Ectodermal cell (in vitro differentiated cells): ENCODE data around the gene SOX15.

Experiments used
- H3K27ac ChIP-seq: 2 replicates; pipeline ENCODE4 v1.7.0; 2013; ENCODE audit warnings: mild to moderate bottlenecking, low read depth, low read length; ENCODE audit not compliant: insufficient read depth, poor library complexity, severe bottlenecking
- H3K27me3 ChIP-seq: 2 replicates; pipeline ENCODE4 v1.7.0; 2013; ENCODE audit warnings: mild to moderate bottlenecking, low read length; ENCODE audit not compliant: insufficient read depth, control insufficient read depth, poor library complexity, severe bottlenecking
- H3K36me3 ChIP-seq: one replicate; pipeline ENCODE4 v1.7.0; 2013; ENCODE audit warnings: low read length; ENCODE audit not compliant: control insufficient read depth, insufficient read depth
- H3K4me1 ChIP-seq: one replicate; pipeline ENCODE4 v1.7.0; 2013; ENCODE audit warnings: low read length; ENCODE audit not compliant: control insufficient read depth, insufficient read depth
- H3K4me3 ChIP-seq: 2 replicates; pipeline ENCODE4 v1.7.0; 2013; ENCODE audit warnings: low read depth, low read length, control low read depth; ENCODE audit not compliant: insufficient read depth
- H3K9me3 ChIP-seq: 2 replicates; pipeline ENCODE4 v1.7.0; 2013; ENCODE audit warnings: mild to moderate bottlenecking, low read length, moderate library complexity; ENCODE audit not compliant: control insufficient read depth
- WGBS, 2 experiments: methylation state at CpG; one replicate each; pipeline ENCODE4 v1.1.7; 2013; ENCODE audit warnings: missing lambda C conversion rate in 2 of 2; 5-methylcytosine and 5-hydroxymethylcytosine counted together

SOX15 gene

GRCh38 chr17:7586673-7587419 is 3.0 kb downstream of the SOX15 start:
- H3K36me3 ChIP-seq, result peaks cover 19% of the 10 kb centered on the region
- no peak overlapping the region for H3K27ac ChIP-seq
- no peak overlapping the region for H3K4me3 ChIP-seq
- 87% methylated on average over 9 of the region's 9 CpGs for WGBS, 2 experiments
- peaks cover 20% of the 10 kb centered on the region for H3K4me1 ChIP-seq
- H3K9me3 ChIP-seq, result no peaks in the 10 kb centered on the region
- no peaks in the 10 kb centered on the region for H3K27me3 ChIP-seq

GRCh38 chr17:7583253-7584109 is 6.4 kb downstream of the SOX15 start, which contains the start of gene MPDU1:
TSS of gene MPDU1 (plus strand) at chr17:7583852. CDS start at chr17:7583863, 11 bp downstream.
- H3K9me3 ChIP-seq, result no peaks in the 10 kb centered on the region
- peak within 1 kb of the TSS; percentile 68 for H3K4me3 ChIP-seq
- H3K27me3 ChIP-seq, result no peaks in the 10 kb centered on the region
- 37 to 39% methylated on average over 69 of the region's 69 CpGs for WGBS, 2 experiments
- peaks cover 10% of the 10 kb centered on the region for H3K36me3 ChIP-seq
- H3K27ac ChIP-seq, result peak within 1 kb of the TSS; percentile 96
- no peaks in the 10 kb centered on the region for H3K4me1 ChIP-seq

DNA sequence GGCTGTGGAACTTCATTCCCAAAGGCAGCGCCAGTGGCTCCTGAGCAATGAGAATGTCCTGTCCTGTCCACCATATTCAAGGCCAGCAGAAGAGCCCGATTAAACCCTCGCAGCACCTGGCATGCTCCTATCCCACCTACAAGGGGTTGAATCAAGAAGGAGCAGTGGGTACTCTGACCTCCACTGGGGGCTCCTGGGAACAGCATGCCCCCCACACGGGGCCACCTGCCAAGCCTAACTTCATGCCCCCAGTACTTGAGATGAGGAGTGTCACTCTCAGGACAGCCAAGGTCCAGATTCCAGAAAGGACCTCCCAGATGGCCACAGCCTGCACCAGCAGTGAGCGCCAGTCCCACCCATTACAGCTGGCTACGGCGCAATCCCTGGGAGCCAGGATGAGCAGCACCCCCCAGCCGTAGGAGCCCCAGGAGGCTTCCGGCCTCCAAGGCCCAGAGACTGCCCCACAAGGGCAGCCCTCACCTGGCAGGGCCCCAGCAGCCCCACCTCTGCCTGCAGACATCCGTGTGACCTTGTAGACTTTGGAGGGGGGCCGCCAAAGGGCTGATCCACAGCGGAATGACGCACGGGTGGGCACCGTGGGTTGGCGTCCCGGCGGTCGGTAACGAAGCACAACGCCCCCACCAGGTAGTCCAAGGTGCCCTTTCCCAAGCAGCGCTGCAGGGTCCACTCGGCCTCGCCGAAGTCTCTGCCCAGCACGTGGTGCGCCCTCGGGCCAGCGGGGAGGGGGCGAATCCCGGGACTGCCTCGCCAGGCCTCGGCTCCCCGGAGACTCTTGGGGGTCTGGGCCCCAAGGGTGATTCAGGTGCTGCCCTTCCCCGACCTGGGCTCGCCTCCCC is 7.3 kb downstream of the SOX15 start:
- no peaks in the 10 kb centered on the region for H3K4me1 ChIP-seq
- WGBS, 2 experiments, result 93 to 95% methylated on average over 36 of the region's 36 CpGs
- H3K36me3 ChIP-seq, result peaks cover 16% of the 10 kb centered on the region
- H3K9me3 ChIP-seq, result no peaks in the 10 kb centered on the region
- H3K4me3 ChIP-seq, result no peak overlapping the region
- H3K27ac ChIP-seq, result peak overlapping the region; percentile 96
- H3K27me3 ChIP-seq, result no peaks in the 10 kb centered on the region

DNA sequence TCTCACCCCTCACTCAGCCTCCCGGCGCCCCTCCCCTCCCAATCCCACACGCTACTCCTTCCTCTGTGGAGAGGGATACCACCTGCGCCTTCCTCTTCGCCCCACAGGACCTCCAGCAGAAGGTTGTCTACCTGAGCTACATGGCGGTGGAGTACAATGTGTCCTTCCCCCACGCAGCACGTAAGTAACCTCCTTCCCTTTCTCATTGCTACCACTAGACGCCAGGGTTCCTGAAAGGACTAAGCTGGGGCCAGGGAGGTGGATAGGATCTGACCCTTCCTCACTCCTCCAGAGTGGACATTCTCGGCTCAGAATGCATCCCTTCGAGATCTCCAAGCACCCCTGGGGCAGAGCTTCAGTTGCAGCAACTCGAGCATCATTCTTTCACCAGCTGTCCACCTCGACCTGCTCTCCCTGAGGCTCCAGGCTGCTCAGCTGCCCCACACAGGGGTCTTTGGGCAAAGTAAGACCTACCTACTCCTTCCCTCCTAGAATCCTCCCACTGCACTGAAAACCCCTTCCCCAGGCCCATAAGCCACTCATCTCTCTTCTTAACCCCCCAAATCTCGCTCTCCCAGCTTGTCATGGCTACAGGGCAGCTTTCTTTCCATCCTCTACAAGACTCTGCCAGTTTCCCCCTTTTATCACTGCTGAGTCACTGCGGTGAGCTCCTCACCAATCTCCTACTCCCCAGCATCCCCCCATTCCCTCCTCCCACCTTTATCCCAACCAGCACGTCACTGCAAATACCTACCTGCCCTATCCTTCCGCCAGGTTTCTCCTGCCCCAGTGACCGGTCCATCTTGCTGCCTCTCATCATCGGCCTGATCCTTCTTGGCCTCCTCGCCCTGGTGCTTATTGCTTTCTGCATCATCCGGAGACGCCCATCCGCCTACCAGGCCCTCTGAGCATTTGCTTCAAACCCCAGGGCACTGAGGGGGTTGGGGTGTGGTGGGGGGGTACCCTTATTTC is 9.0 kb downstream of the SOX15 start:
- Histone ChIP-seq H3K27me3 (no peaks in the 10 kb centered on the region), H3K36me3 (peaks cover 22% of the 10 kb centered on the region), H3K4me3 (no peak overlapping the region), H3K27ac (no peak overlapping the region), H3K4me1 (no peaks in the 10 kb centered on the region), H3K9me3 (no peaks in the 10 kb centered on the region)
- 91% methylated on average over 23 of the region's 23 CpGs for WGBS, 2 experiments

DNA sequence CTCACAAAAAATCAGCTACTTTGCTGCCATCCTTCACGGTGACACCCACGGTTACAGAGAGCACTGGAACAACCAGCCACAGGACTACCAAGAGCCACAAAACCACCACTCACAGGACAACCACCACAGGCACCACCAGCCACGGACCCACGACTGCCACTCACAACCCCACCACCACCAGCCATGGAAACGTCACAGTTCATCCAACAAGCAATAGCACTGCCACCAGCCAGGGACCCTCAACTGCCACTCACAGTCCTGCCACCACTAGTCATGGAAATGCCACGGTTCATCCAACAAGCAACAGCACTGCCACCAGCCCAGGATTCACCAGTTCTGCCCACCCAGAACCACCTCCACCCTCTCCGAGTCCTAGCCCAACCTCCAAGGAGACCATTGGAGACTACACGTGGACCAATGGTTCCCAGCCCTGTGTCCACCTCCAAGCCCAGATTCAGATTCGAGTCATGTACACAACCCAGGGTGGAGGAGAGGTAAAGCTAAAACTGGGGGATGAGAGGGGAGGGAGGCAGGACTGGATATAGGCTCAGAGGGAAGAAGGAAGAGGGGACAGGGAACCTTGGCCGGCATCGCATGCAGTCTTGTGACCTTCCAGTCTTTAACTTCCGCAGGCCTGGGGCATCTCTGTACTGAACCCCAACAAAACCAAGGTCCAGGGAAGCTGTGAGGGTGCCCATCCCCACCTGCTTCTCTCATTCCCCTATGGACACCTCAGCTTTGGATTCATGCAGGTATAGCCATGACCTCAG is 9.9 kb downstream of the SOX15 start:
- Histone ChIP-seq H3K36me3 (peaks cover 31% of the 10 kb centered on the region), H3K4me1 (peaks cover under 1% of the 10 kb centered on the region), H3K4me3 (no peak overlapping the region), H3K27me3 (no peaks in the 10 kb centered on the region), H3K9me3 (no peaks in the 10 kb centered on the region), H3K27ac (peak overlapping the region; percentile 67)
- WGBS, 2 experiments, result 94% methylated on average over 12 of the region's 12 CpGs

DNA sequence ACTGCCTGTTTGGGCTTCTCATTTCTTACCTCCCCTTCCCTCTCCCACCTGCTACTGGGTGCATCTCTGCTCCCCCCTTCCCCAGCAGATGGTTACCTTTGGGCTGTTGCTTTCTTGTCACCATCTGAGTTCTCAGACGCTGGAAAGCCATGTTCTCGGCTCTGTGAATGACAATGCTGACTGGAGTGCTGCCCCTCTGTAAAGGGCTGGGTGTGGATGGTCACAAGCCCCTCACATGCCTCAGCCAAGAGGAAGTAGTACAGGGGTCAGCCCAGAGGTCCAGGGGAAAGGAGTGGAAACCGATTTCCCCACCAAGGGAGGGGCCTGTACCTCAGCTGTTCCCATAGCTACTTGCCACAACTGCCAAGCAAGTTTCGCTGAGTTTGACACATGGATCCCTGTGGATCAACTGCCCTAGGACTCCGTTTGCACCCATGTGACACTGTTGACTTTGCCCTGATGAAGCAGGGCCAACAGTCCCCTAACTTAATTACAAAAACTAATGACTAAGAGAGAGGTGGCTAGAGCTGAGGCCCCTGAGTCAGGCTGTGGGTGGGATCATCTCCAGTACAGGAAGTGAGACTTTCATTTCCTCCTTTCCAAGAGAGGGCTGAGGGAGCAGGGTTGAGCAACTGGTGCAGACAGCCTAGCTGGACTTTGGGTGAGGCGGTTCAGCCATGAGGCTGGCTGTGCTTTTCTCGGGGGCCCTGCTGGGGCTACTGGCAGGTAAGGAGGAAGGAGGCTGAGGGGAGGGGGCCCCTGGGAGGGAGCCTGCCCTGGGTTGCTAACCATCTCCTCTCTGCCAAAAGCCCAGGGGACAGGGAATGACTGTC is 10.7 kb downstream of the SOX15 start, which contains the start of gene CD68:
TSS of gene CD68 (plus strand) at position 638 of the 833 bp plus-strand sequence. CDS start at position 678, 40 bp downstream.
- Histone ChIP-seq H3K27ac (peak within 1 kb of the TSS; percentile 67), H3K4me3 (no peak within 1 kb of the TSS), H3K36me3 (peaks cover 39% of the 10 kb centered on the region), H3K27me3 (no peaks in the 10 kb centered on the region), H3K9me3 (no peaks in the 10 kb centered on the region), H3K4me1 (peaks cover 8% of the 10 kb centered on the region)
- 58% methylated on average over 7 of the region's 7 CpGs for WGBS, 2 experiments

GRCh38 chr17:7577327-7578199 is 12.3 kb downstream of the SOX15 start:
- 95 to 96% methylated on average over 17 of the region's 17 CpGs for WGBS, 2 experiments
- peaks cover 44% of the 10 kb centered on the region for H3K36me3 ChIP-seq
- H3K4me1 ChIP-seq, result peaks cover 8% of the 10 kb centered on the region
- no peak overlapping the region for H3K27ac ChIP-seq
- no peaks in the 10 kb centered on the region for H3K27me3 ChIP-seq
- no peaks in the 10 kb centered on the region for H3K9me3 ChIP-seq
- no peak overlapping the region for H3K4me3 ChIP-seq
